ENCODE measurements around the gene KLHDC7A. TPM values are rescaled to one million over a fixed set of nuclear protein-coding genes. Genes with fewer than 3 reads are reported as not detected.

KLHDC7A gene
- total and polyA plus RNA-seq, 4 donors: 1.0 to 4.9 (median 1.6) TPM

DNA sequence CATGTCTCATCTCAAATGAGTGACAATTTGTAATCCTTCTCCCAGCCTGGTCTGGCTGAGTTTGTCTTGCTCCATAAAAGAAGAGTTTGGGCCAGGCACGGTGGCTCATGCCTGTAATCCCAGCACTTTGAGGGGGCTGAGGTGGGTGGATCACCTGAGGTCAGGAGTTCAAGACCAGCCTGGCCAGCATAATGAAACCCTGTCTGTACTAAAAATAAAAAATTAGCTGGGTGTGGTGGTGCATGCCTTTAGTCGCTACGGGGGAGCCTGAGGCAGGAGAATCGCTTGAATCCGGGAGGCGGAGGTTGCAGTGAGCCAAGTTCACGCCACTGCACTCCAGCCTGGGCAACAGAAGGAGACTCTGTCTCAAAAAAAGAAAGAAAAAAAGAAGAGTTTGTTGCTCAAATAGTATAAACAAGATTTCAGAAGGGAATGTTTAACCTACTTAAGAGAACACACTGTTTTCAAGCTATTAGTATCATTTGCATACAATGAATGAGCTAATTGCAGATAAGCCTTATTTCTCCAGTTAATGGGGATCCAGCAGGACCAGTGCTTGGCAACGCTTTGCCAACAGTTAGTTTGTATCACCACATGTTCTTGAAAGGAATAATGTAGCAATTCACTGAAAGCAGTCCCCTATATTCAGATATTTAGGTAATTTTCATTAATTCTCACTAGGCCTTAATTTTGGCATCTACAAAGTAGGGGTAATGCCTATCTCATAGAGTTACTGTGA is 15.9 kb downstream of the KLHDC7A start:
- Histone ChIP-seq H3K9me3 (ENCODE audit: control insufficient read depth in 4 of 4, insufficient read depth in 3 of 4, low read length in 3 of 4) (peaks cover 0 to 5% (median 0%) of the 10 kb centered on the region in 4 donors), H3K27me3 (ENCODE audit: control insufficient read depth in 3 of 3, insufficient read depth in 3 of 3, low read length in 2 of 3) (peaks cover 0 to 8% (median 3%) of the 10 kb centered on the region in 3 donors), H3K4me3 (no peak overlapping the region), H3K36me3 (ENCODE audit: control insufficient read depth in 4 of 4, insufficient read depth in 4 of 4, low read length in 4 of 4) (no peaks in the 10 kb centered on the region), H3K4me1 (ENCODE audit: control insufficient read depth in 5 of 5, insufficient read depth in 5 of 5, low read length in 5 of 5) (no peaks in the 10 kb centered on the region), H3K9ac (ENCODE audit: insufficient read depth in 1 of 2, low read length in 2 of 2) (no peak overlapping the region), H3K27ac (ENCODE audit: low read depth in 1 of 2, low read length in 1 of 2) (no peak overlapping the region)
- DNase-seq (no peak), ATAC-seq (ENCODE audit: insufficient read depth, low FRiP score) (no peak)
- TF ChIP-seq, protein P1, sequence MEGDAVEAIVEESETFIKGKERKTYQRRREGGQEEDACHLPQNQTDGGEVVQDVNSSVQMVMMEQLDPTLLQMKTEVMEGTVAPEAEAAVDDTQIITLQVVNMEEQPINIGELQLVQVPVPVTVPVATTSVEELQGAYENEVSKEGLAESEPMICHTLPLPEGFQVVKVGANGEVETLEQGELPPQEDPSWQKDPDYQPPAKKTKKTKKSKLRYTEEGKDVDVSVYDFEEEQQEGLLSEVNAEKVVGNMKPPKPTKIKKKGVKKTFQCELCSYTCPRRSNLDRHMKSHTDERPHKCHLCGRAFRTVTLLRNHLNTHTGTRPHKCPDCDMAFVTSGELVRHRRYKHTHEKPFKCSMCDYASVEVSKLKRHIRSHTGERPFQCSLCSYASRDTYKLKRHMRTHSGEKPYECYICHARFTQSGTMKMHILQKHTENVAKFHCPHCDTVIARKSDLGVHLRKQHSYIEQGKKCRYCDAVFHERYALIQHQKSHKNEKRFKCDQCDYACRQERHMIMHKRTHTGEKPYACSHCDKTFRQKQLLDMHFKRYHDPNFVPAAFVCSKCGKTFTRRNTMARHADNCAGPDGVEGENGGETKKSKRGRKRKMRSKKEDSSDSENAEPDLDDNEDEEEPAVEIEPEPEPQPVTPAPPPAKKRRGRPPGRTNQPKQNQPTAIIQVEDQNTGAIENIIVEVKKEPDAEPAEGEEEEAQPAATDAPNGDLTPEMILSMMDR (IDR thresholded peaks at IDR 0.05; ENCODE audit: control extremely low read depth, extremely low read depth): no peak
- 84 to 85% methylated on average over 8 of the region's 8 CpGs for WGBS, 2 donors

DNA sequence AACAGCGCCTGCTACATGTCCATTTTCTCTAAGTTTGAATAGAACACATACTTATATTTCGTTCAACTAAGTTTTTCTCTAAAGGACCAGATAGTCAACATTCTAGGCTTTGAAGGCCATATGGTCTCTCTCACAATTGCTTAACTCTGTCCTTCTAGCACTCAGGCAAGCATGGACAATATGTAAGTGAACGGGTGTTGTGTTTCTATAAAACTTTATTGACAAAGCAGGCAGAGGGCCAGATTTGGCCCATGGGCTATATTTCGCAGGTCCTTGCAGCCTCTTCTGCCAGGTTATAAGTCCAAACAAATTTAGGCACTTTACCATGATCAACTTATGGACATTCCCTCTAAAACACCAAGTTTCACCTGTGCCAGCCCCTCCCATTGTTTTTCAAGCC is 21.1 kb downstream of the KLHDC7A start:
- Histone ChIP-seq H3K27me3 (ENCODE audit: control insufficient read depth in 3 of 3, insufficient read depth in 3 of 3, low read length in 2 of 3) (peaks cover 0 to 4% (median 3%) of the 10 kb centered on the region in 3 donors), H3K4me3 (no peak overlapping the region), H3K4me1 (ENCODE audit: control insufficient read depth in 5 of 5, insufficient read depth in 5 of 5, low read length in 5 of 5) (no peaks in the 10 kb centered on the region), H3K9me3 (ENCODE audit: control insufficient read depth in 4 of 4, insufficient read depth in 3 of 4, low read length in 3 of 4) (peaks cover 0 to 5% (median 0%) of the 10 kb centered on the region in 4 donors), H3K9ac (ENCODE audit: insufficient read depth in 1 of 2, low read length in 2 of 2) (no peak overlapping the region), H3K36me3 (ENCODE audit: control insufficient read depth in 4 of 4, insufficient read depth in 4 of 4, low read length in 4 of 4) (no peaks in the 10 kb centered on the region), H3K27ac (ENCODE audit: low read depth in 1 of 2, low read length in 1 of 2) (no peak overlapping the region)
- DNase-seq (no peak), ATAC-seq (ENCODE audit: insufficient read depth, low FRiP score) (no peak)
- TF ChIP-seq, protein P1 (IDR thresholded peaks at IDR 0.05; ENCODE audit: control extremely low read depth, extremely low read depth): no peak
- 92% methylated on average over 4 of the region's 4 CpGs for WGBS, 2 donors

DNA sequence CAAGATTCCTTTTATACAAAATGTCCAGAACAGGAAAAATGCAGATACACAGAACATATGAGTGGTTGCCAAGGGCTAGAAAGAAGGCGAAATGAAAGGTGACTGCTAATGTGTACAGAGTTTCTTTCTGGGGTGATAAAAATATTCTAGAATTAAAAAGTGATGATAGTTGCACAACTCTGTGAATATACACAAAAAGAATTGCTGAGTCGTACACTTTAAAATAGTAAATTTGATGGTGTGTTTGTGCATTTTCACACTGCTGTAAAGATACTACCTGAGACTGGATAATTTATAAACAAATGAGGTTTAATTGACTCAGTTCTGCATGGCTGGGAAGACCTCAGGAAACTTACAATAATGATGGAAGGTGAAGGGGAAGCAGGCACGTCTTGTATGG is 23.9 kb downstream of the KLHDC7A start:
- H3K9me3 ChIP-seq (ENCODE audit: control insufficient read depth in 4 of 4, insufficient read depth in 3 of 4, low read length in 3 of 4): peaks cover 0 to 11% (median under 1%) of the 10 kb centered on the region in 4 donors
- ATAC-seq (ENCODE audit: insufficient read depth, low FRiP score) (no peak), DNase-seq (no peak)
- no peaks in the 10 kb centered on the region for H3K4me1 ChIP-seq (ENCODE audit: control insufficient read depth in 5 of 5, insufficient read depth in 5 of 5, low read length in 5 of 5)
- no peaks in the 10 kb centered on the region for H3K36me3 ChIP-seq (ENCODE audit: control insufficient read depth in 4 of 4, insufficient read depth in 4 of 4, low read length in 4 of 4)
- H3K27me3 ChIP-seq (ENCODE audit: control insufficient read depth in 3 of 3, insufficient read depth in 3 of 3, low read length in 2 of 3): peaks cover 0 to under 1% (median 0%) of the 10 kb centered on the region in 3 donors
- H3K4me3 ChIP-seq: no peak overlapping the region
- 65 to 69% methylated on average over 3 of the region's 3 CpGs for WGBS, 2 donors
- TF ChIP-seq, protein P1 (IDR thresholded peaks at IDR 0.05; ENCODE audit: control extremely low read depth, extremely low read depth): no peak
- no peak overlapping the region for H3K27ac ChIP-seq (ENCODE audit: low read depth in 1 of 2, low read length in 1 of 2)
- no peak overlapping the region for H3K9ac ChIP-seq (ENCODE audit: insufficient read depth in 1 of 2, low read length in 2 of 2)

Data from lung (tissue), 12 donors.